K562 (cell line): ENCODE results near the gene VAC14. TPM values are rescaled to one million over a fixed set of nuclear protein-coding genes. Genes with fewer than 3 reads are reported as not detected.

Experiments used
- ATF7 ChIP-seq: fragments of 450-650 bp; IDR thresholded peaks from 2 replicates; pipeline ENCODE4 v1.7.1; 2014; ENCODE audit warnings: mild to moderate bottlenecking, moderate library complexity
- GATA2 ChIP-seq: sonication (generic); formaldehyde crosslinking; IDR thresholded peaks from 2 replicates; pipeline ENCODE4 v1.4.0; 2020; ENCODE audit warnings: mild to moderate bottlenecking, missing genetic modification reagents
- HSF4 ChIP-seq: fragments of 250-450 bp; sonication (Bioruptor Pico); IDR thresholded peaks from 2 replicates; pipeline ENCODE4 v2.1.2; 2022; ENCODE audit warnings: mild to moderate bottlenecking, moderate library complexity, borderline replicate concordance
- MBD2 ChIP-seq: sonication (generic); IDR thresholded peaks from 2 replicates; pipeline ENCODE4 v1.6.1; 2016; ENCODE audit warnings: low read depth, borderline replicate concordance
- MED1 ChIP-seq: sonication (generic); formaldehyde crosslinking; IDR thresholded peaks from 2 replicates; pipeline ENCODE4 v1.8.1; 2023; ENCODE audit warnings: missing genetic modification reagents, borderline replicate concordance
- MEIS2 ChIP-seq: fragments of 450-650 bp; IDR thresholded peaks from 2 replicates; pipeline ENCODE4 v1.6.1; 2014; ENCODE audit warnings: mild to moderate bottlenecking; ENCODE audit not compliant: partially characterized antibody
- NCOR1 ChIP-seq: fragments of 450-650 bp; IDR thresholded peaks from 2 replicates; pipeline ENCODE4 v1.6.1; 2016; ENCODE audit warnings: mild to moderate bottlenecking, moderate library complexity
- NONO ChIP-seq, 2 experiments: fragments of 200-400 bp in 1 of 2; fragments of 450-650 bp in 1 of 2; formaldehyde crosslinking in 1 of 2; IDR thresholded peaks; 2 replicates each; pipeline ENCODE4 v1.6.1; 2017; ENCODE audit warnings: low read depth in 2 of 2, mild to moderate bottlenecking in 2 of 2, moderate library complexity in 2 of 2, low read length in 1 of 2
- NR4A1 ChIP-seq, 2 experiments: fragments of 250-450 bp in 1 of 2; fragments of 450-650 bp in 1 of 2; sonication (Bioruptor Pico) in 1 of 2; IDR thresholded peaks; 2 replicates each; pipeline versions ENCODE4 v1.4.0 to v1.6.1; 2016 to 2020; ENCODE audit warnings: mild to moderate bottlenecking in 2 of 2, missing compliant biosample characterization in 1 of 2, missing genetic modification characterization in 1 of 2, moderate library complexity in 1 of 2
- TEAD4 ChIP-seq, 2 experiments: sonication (generic) in 1 of 2; formaldehyde crosslinking in 1 of 2; IDR thresholded peaks; 2 replicates each; pipeline versions ENCODE4 v1.6.1 to v1.8.0; 2012 to 2022; ENCODE audit warnings: borderline replicate concordance in 1 of 2, inconsistent platforms in 1 of 2, low read length in 1 of 2, mild to moderate bottlenecking in 1 of 2, missing genetic modification reagents in 1 of 2
- ZBTB11 ChIP-seq, 3 experiments: fragments of 200-800 bp in 1 of 3; fragments of 250-450 bp in 1 of 3; fragments of 450-650 bp in 1 of 3; sonication (Bioruptor Pico) in 1 of 3; sonication (Bioruptor generic) in 1 of 3; formaldehyde crosslinking in 1 of 3; IDR thresholded peaks; 2 replicates each; pipeline versions ENCODE4 v1.6.1 to v1.8.0; 2016 to 2022; ENCODE audit warnings: mild to moderate bottlenecking in 2 of 3, missing genetic modification characterization in 2 of 3, missing compliant biosample characterization in 1 of 3, moderate library complexity in 1 of 3
- ZNF263 ChIP-seq: sonication (generic); formaldehyde crosslinking; IDR thresholded peaks from 2 replicates; pipeline ENCODE4 v1.8.0; 2022; ENCODE audit warnings: mild to moderate bottlenecking, missing genetic modification reagents, borderline replicate concordance
- polyA plus RNA-seq, 8 experiments: library from polyadenylated mRNA; depleted of rRNA in 4 of 8; stranded (reverse) in 5 of 8; unstranded in 3 of 8; fragments of >200 nt; fragmentation: Nextera tagmentation in 2 of 8; fragmentation: Illumina TruSeq in 1 of 8; extraction: Ambion mirVana in 2 of 8; extraction: Trizol in 1 of 8; gene quantifications; 2 replicates each; pipeline versions ENCODE4 v1.2.1 to v1.2.3, GENCODE V29; 2011 to 2014; ENCODE audit warnings: inconsistent platforms in 1 of 8, missing spikeins in 1 of 8
- total RNA-seq, 7 experiments: library from RNA; depleted of rRNA in 6 of 7; stranded (reverse); fragments of >200 nt in 6 of 7; fragmentation: Illumina TruSeq in 2 of 7; extraction: Trizol in 2 of 7; gene quantifications; 2 replicates each; pipeline versions ENCODE4 v1.2.1 to v1.2.3, GENCODE V29; 2011 to 2021; ENCODE audit warnings: low replicate concordance in 1 of 7
- TF ChIP-seq, protein P1 (sequence below): fragments of 450-650 bp; IDR thresholded peaks from 2 replicates; pipeline ENCODE4 v1.6.1; 2018; ENCODE audit not compliant: partially characterized antibody
- TF ChIP-seq, protein P2 (sequence below): fragments of 250-450 bp; sonication (Bioruptor Pico); IDR thresholded peaks from 2 replicates; pipeline ENCODE4 v1.5.1; 2021; ENCODE audit warnings: mild to moderate bottlenecking

Gene VAC14
- total and polyA plus RNA-seq, 9 of the 15 experiments (the other 6 are each of a cell fraction or from before 2014, with no cell fraction given), result 1.3 to 41.6 (median 26.6) TPM

- TF ChIP-seq, protein P1, sequence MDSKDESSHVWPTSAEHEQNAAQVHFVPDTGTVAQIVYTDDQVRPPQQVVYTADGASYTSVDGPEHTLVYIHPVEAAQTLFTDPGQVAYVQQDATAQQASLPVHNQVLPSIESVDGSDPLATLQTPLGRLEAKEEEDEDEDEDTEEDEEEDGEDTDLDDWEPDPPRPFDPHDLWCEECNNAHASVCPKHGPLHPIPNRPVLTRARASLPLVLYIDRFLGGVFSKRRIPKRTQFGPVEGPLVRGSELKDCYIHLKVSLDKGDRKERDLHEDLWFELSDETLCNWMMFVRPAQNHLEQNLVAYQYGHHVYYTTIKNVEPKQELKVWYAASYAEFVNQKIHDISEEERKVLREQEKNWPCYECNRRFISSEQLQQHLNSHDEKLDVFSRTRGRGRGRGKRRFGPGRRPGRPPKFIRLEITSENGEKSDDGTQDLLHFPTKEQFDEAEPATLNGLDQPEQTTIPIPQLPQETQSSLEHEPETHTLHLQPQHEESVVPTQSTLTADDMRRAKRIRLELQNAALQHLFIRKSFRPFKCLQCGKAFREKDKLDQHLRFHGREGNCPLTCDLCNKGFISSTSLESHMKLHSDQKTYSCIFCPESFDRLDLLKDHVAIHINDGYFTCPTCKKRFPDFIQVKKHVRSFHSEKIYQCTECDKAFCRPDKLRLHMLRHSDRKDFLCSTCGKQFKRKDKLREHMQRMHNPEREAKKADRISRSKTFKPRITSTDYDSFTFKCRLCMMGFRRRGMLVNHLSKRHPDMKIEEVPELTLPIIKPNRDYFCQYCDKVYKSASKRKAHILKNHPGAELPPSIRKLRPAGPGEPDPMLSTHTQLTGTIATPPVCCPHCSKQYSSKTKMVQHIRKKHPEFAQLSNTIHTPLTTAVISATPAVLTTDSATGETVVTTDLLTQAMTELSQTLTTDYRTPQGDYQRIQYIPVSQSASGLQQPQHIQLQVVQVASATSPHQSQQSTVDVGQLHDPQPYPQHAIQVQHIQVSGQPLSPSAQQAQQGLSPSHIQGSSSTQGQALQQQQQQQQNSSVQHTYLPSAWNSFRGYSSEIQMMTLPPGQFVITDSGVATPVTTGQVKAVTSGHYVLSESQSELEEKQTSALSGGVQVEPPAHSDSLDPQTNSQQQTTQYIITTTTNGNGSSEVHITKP, result peak; percentile 88
- TF ChIP-seq ZBTB11 (CRISPR knock-in tag; IDR thresholded peaks at IDR 0.05) (peak in 1 of 3 experiments; percentile 88; a peak in 2 of 6 replicates), NONO (IDR thresholded peaks at IDR 0.05; ENCODE audit: low read depth in 2 of 2, low read length in 1 of 2) (peak in 1 of 2 experiments; percentile 79; a peak in 1 of 4 replicates), MBD2 (peak; percentile 68), TEAD4 (IDR thresholded peaks at IDR 0.05; ENCODE audit: low read length) (peak; percentile 92), TEAD4 (CRISPR knock-in tag; IDR thresholded peaks at IDR 0.05; ENCODE audit: borderline replicate concordance) (no peak), NCOR1 (peak; percentile 94), ATF7 (peak; percentile 44; the same call in 1 of the 2 replicates), NR4A1 (CRISPR knock-in tag; IDR thresholded peaks at IDR 0.05) (no peak), NR4A1 (tag; IDR thresholded peaks at IDR 0.05) (peak; percentile 88), MEIS2 (peak; percentile 20), ZNF263 (CRISPR knock-in tag) (peak; percentile 20; the same call in 1 of the 2 replicates), HSF4 (CRISPR knock-in tag) (no peak), MED1 (CRISPR knock-in tag) (no peak), GATA2 (CRISPR knock-in tag) (peak; percentile 97)
- TF ChIP-seq, protein P2, sequence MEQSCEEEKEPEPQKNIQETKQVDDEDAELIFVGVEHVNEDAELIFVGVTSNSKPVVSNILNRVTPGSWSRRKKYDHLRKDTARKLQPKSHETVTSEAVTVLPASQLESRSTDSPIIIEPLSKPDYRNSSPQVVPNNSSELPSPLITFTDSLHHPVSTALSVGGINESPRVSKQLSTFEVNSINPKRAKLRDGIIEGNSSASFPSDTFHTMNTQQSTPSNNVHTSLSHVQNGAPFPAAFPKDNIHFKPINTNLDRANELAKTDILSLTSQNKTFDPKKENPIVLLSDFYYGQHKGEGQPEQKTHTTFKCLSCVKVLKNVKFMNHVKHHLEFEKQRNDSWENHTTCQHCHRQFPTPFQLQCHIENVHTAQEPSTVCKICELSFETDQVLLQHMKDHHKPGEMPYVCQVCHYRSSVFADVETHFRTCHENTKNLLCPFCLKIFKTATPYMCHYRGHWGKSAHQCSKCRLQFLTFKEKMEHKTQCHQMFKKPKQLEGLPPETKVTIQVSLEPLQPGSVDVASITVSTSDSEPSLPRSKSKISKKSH, result no peak
Measured at GRCh38 chr16:70695331-70696070, 105.5 kb downstream of the VAC14 start (continued).
